ENCODE results near the gene NFS1.
"Not testable (repeated sequence)": the region's sequence is repeated elsewhere in the genome, so short reads cannot be mapped to it uniquely, and the experiment has no call there.

The NFS1 gene

DNA sequence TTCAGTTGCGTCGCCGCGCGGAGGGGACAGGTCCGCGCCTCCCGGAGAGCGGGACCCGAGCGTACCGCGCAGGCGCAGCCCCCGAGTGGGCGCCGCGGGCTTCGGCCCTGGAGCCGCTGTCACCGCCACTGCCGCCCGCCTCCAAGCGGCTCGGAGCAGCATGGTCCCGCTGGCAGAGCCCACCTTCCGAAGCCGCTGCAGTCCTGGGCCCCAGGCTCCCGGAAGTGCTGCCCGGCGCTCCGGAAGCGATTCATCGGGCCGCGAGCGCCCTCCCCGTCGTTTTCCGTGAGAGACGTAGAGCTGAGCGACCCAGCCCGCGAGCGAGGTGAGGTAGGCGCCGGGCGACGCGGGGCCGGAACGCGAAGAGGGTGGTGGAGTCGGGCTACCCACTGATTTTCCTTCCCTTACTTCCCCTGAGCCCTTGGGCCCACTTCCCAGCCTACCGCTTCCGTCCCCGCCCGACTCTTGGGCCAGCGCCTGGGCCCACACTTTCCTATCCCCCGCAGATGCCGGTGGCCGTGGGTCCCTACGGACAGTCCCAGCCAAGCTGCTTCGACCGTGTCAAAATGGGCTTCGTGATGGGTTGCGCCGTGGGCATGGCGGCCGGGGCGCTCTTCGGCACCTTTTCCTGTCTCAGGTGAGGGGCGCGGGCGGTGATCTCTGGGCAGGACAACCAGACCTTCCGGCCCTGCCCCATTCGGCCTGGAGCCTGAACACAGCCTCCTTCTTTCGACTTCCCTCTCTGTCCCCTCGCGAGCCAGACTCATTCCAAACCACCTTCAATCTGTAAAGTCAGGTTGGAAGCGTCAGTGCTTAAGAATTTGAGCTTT, at the start of gene NFS1, which contains the start of gene ROMO1:
NFS1 (minus strand) TSS at position 226 of the 830 bp plus-strand sequence; CDS start at position 162, 64 bp downstream.
ROMO1 (plus strand) TSS at position 279 of the 830 bp plus-strand sequence; CDS start at position 507, 228 bp downstream.
- DNase-seq (ENCODE audit: extremely low spot score, insufficient read length, low read depth) (peak; percentile 84), FAIRE-seq (peak; percentile 81)

DNA sequence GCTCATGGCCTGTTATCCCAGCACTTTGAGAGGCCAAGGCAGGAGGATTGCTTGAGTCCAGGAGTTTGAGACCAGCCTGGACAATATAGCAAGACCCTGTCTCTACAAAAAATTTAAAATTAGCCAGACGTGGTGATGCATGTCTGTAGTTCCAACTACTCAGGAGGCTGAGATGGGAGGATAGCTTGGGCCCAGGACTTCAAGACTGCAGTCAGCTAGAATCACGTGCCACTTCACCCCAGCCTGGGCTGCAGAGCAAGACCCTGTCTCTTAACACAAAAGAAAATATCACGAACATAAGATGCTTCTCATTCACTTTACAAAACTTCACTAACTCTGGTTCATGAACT, 45.3 kb upstream of the NFS1 start:
- not testable (repeated sequence) for FAIRE-seq; DNase-seq (ENCODE audit: extremely low spot score, insufficient read length, low read depth)

DNA sequence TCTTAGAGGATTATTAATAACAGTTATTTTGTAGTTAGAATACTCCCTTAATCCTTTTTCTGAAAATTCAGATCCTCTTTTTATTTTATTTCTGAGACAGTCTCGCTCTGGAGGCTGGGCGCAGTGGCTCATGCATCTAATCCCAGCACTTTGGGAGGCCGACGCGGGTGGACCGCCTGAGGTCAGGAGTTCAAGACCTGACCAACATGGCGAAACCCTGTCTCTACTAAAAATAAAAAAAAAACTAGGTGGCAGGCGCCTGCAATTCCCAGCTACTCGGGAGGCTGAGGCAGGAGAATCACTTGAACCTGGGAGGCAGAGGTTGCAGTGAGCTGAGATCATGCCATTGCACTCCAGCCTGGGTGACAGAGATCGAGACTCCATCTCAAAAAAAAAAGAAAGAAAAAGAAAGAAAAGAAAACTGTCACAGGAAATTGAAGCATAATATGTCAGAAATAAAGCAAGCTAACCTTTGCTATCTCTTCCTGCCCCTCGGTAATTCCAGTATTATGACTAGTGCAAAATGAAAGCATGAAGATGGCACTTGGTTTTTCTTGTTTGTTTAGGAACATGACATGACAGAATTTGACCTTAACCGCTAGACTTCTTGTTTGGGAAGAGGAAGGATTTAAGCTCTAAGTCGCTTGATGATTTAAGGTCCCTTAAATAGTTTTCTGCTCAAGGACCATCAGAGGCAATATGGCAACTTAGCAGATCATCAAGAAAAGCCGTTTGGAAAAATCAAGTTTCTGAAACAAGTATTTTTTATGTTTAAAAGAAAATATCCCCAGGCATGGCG, 44.7 kb upstream of the NFS1 start:
- FAIRE-seq (no peak), DNase-seq (ENCODE audit: extremely low spot score, insufficient read length, low read depth) (no peak)

DNA sequence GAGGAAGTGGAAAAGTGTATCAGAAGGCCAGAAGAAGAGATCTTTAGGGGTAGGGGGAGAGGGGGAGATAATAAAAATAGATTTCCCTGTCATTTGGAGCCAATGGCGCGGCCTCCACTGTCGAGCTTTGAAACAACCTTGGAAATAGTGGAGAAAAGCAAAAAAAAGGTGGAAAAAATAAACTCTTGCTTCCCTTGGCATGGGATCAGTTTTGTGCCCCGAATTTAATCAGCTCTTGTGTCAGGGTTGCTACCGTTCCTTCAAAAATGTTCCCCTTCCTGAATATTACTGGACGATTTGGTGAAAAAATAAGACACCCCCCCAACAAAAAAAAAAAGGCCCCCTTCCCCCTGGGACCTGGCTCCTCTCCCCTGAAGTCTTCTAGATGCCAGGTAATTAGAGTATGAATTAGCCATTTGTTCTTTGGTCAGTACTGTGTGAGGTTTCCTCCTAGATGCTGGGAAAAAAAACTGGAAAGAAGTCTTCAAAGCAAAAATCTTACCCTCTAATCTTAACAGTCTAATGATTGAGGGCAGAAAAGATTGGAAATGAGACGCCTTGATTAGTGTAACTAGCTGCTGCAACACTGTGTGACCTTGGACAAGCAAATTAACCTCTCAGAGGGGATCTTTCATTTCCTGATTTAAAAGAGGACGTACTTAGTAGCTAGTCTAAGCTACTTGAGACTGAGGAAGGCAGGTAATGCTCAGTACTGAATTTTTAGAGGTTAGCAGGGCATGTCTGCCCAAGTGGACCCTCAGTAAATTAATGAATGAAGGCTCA, 43.8 kb upstream of the NFS1 start:
- DNase-seq (ENCODE audit: extremely low spot score, insufficient read length, low read depth) (no peak), FAIRE-seq (peak; percentile 84)

DNA sequence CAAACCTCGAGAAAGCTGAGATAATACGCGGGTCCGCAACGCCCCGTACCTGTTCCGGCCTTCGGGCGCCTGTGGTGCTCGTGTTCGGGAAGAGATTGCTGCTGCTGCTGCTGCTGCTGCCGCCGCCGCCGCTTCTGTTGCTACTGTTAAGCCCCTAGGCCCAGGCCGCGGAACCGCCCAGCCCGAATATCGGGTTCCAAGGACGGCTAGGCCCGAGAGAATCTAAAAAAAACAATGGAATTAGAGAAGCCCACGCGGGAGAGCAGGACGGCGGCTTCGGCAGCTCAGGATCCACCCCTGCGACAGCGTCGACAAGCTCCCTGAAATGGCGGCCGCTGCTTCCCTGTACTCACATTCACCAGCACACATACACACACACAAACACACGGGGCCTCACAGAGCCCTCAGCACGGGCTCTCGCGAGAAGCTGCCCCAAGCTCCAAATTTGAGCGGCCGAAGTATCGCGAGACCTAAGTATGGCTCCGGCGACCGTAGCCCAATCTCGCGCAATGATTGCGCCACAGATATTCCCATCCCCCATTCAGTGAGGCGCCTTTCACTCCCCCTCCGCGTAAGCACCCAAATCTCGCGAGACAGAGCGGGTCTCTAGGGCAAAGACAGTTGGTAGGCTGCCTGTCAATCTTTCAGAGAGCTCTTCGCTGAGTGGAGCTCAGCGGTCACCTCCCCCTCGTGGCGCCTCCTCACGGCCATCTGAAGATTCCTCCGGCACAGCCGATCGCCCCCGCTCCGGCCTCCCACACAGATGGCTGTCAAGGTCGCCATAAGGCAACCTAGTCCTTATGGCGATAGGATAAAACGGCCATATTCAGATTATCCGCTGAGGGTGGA, 43.0 kb upstream of the NFS1 start, which contains the start of gene RBM39:
RBM39 (minus strand) TSS at position 369 of the 849 bp plus-strand sequence. CDS start 1,386 bp downstream, outside the sequence.
- FAIRE-seq (peak; percentile 96), DNase-seq (ENCODE audit: extremely low spot score, insufficient read length, low read depth) (peak; percentile 84)

DNA sequence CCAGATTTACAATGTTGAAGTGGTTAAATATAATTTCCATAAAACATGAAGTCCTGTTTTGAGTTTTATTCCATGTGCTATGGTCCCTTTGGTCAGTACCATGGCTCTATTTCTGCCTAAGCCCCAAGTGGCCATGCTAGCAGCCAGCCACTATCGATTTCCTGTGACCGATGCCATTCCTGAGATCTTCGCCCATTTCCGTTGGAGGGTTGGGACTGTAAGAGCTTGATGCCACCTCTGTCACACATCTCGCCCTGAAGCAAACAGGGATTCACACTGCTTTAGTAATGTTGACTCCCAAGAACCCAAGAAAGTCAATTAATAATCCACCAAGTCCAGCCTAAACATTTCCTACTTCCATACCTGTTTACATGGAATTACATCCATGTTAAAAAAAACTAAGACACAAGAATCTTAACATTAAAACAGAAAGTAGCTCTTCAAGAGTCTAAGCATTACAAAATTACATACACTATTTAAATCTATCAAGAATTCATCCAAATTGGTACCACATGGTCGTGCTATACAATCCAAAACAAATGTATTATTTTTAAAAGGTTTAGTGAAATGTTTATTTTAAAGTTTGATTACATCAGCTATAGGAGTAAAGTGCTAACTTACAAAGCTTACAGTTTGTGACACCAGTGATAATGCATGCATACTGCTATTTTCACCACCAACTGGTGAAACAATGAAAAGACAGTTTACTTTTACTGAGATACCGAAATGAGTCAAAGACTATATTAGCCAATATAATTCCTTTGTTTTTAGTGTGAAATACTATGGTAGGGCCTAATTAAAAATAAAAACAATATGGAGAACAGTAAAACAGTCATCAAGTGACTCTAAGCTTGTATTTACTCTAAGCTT, 40.4 kb upstream of the NFS1 start:
- FAIRE-seq, result no peak
- no peak for DNase-seq (ENCODE audit: extremely low spot score, insufficient read length, low read depth)

DNA sequence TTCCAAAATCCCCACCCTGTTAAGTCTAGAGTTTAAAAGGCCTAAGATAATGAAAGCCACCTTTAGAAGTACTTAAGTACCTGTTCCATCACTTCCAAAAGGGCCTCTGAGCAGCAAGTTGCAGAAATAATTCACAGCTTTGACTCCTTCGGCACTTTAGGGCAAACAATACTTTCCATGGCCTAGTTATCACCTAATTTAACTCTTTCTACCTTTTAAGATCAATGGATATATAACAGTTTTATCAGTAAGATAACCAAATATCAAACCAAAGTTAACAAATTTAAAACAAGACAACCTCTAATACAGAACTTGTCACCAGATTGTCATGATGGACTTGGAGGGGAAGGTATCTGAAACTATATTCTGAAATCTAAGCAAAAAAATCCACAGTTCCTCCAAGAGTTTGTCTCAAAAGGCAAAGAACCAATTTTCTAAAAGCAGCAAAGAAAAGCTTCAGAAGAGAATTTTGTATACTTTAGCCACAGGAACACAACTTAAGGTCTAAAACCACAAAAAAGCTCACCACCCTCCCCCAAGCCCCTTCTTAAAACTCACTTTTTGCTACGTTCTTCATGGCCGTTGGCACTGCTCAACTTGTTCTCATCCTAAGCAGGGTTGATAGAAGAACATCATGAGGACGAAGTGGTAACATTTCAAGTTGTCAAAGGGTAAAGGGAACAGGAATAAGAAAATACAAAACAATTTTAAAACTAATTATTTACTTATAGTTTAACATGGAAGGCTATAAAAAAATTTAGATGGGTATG, 39.4 kb upstream of the NFS1 start:
- FAIRE-seq (no peak), DNase-seq (ENCODE audit: extremely low spot score, insufficient read length, low read depth) (no peak)

DNA sequence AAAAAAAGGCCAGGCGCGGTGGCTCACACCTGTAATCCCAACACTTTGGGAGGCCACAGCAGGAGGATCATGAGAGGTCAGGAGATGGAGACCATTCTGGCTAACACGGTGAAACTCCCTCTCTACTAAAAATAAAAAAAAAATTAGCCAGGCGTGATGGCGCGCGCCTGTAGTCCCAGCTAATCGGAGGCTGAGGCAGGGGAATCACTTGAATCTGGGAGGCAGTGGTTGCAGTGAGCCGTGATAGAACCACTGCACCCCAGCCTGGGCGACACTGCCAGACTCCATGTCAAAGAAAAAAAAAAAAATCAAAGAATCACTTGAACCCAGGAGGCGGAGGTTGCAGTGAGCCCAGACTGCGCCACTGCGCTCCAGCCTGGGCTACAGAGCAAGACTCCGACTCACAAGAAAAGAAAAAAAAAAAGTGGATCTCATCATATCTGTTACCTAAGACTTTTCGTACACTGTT, 38.7 kb upstream of the NFS1 start:
- no peak for FAIRE-seq
- no peak for DNase-seq (ENCODE audit: extremely low spot score, insufficient read length, low read depth)

DNA sequence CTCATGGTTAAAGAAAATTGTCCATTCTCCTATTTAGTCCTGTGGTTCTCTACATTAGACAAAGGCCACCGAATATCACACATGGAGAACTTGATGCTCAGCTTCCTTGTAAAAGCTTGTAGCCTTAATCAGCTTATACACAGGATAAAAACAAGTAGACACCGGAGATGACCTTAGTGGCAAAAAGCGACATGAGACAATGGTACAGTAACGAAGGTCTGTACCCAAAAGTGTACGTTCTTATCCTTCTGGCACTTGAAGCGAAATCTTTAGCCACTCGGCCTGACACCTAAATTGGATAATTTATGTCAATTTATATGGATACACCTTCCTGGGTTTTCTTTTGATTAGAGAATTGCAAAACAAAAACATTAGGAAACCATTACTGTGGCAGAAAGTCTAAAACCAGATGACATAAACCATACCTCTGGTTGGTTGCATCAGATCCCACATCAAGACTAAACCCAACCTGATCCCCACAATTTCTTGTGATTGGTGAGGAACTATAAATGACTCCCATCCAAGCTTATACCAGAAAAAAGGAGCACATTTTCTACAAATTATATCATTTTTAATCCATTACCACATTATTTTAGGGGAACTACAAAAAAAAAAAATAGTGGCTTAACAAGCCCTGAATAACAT, 36.8 kb upstream of the NFS1 start:
- FAIRE-seq, result no peak
- DNase-seq (ENCODE audit: extremely low spot score, insufficient read length, low read depth), result no peak

DNA sequence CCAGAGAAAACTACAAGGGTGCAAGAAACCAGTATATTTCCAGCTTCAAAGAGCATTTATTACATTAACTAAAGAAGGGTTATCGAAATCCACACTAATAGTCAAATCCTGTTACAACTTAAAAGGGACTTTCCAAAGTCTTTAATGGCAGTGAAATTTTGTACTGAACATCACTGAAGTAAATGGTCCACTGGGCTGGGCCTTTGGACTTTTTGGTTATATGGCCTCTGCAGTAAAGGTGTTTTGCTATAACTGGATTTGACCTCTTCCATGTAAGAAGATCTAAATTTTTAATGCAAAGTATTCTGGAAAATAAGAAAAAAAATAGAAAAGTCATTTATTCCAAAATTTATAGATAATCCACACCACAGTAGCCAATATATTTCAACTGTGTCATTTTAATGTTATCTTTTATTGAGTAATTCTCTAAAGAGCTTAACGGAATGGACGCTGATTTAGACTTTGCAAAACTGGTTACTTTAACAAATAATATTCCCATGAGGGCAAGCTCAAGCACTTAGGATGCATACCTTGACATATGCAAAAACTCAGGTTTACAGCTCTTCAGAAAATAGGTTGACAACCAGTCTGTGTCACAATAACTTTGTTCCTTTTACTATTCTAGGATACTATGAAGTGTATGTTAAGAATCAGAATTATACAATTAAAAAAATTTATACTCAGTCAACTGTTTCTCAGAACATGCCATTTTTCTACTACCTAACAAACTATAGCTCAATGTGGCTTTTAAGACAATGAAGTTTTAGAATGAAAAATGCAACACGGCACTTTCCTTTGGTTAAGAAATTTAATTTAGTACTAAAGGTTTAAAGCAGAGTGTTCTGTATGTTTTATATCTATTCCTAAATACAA, 35.9 kb upstream of the NFS1 start:
- no peak for FAIRE-seq

DNA sequence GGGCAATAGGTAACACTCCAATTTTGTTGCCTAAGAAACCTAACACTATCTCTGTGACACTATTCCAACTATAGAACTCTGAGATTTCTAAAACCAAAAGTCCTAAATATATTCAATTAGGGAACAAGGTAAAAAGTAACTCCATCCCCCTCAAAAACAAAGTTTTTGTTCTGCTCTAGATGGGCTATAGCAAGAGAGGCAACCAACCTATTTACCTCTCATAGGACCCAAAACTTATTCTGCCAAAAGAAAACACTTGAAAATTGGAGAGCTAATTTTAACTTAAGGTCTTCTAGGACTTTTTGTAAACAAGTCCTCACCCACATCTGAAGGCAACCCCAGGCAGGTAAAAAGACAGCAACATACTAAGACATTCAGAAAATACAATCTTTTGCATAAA, 35.2 kb upstream of the NFS1 start:
- no peak for DNase-seq (ENCODE audit: extremely low spot score, insufficient read length, low read depth)
- FAIRE-seq, result no peak

More for the DNA sequence above, 35.9 kb upstream of the NFS1 start:
- no peak for DNase-seq (ENCODE audit: extremely low spot score, insufficient read length, low read depth)

DNA sequence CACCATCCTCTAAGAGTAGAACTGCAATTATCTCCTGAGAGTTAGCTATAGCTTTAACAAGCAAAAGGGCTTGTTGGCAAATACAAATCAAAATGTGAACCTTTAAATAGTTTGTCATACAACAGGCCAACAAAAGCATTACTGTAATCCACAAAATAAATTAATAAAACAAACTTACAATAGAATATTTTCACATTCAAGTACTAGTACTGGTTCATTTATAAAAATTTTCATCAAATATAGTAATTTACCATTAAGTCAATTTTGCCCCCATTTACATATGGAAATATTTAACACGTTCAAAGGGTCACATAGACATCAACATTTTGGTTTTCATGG, 33.5 kb upstream of the NFS1 start:
- FAIRE-seq (no peak), DNase-seq (ENCODE audit: extremely low spot score, insufficient read length, low read depth) (no peak)

DNA sequence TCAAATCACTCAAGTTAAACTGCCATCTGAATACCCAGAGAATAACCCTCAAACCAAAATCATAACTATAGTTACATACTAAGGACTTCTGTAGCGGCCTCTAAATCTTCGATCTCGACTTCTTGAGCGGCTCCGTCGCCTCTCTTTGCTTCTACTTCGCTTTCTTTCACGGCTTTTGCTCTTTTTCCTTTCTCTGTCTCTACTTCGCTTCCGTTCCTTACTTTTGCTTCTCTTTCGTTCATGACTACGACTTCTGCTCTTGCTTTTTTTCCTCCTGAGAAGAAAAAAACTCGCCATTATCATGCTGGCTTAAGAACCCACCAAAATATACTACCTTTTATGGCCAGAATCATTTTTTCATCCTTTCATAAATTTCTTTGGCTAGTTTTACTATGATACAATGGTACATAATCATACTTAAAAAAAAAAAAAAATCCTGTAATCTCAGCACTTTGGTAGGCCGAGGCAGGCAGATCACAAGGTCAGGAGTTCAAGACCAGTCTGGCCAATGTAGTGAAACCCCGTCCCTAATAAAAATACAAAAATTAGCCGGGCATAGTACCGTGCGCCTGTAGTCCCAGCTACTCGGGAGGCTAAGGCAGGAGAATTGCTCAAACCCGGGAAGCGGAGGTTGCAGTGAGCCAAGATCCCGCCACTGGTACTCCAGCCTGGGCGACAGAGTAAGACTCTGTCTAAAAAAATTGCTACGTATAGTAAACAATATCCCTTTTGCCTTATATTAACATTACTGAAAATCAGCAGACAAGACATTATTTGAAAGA, 32.9 kb upstream of the NFS1 start:
- FAIRE-seq, result no peak
- no peak for DNase-seq (ENCODE audit: extremely low spot score, insufficient read length, low read depth)

DNA sequence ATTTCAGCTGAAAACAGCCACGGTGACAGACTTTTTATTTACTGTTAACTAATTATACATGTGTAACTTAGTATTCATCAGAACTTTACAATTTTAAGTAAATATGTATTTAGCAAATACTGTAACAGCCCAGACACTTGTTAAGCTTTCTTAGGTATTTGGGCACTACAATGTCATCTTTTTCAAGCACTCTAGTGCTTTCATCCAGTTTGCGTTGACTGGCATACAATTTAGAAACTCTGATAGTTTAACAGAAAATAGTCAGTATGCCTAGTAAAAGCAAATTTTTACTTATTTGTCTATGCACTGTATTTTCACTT, 32.3 kb upstream of the NFS1 start:
- no peak for DNase-seq (ENCODE audit: extremely low spot score, insufficient read length, low read depth)
- FAIRE-seq, result no peak

DNA sequence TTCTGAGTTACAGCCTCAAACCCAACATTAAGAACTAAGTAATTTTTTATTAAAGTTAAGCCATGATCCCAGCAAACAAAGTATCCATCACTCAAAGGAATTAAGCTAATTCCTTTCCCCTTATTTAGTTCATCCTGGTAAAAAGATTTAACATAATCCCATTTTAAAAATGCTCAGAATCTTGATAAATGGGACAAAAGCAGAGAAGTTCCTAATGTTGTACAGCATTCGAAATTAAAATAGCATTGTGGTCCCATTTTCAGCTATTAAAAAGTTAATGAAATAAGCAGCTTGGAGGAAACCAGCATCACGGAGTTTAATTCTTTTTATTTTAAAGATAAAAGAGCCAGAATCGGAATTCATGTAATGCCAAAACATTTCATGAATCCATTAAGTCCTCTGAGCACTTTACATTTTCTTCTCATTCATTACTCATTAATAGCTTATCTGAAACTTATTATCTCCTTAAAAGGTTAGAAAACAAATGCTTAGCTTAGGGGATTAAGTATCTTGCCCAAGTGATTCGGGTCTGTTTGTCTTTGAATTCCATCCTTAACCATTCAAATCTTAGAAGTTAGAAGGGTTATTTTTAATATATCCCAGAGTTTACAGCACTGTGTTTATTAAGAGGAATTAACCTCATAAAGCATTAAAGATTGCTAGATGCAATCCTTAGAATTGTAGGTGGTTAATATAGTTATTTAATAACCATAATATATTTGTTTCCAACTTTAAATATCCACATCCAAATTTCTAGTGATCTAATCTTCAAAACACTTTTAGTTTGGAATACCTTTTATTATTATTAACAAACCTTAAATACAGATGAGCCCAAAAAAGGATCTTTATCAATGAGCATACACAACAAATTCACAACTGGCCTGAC, 31.7 kb upstream of the NFS1 start:
- no peak for FAIRE-seq

More for the DNA sequence above, 31.7 kb upstream of the NFS1 start:
- no peak for DNase-seq (ENCODE audit: extremely low spot score, insufficient read length, low read depth)

Data from GM18507 (cell line).